HCT116 (cell line): ENCODE data around the gene FGF8.

Experiments used
- ATF3 ChIP-seq: IDR thresholded peaks from 2 replicates; pipeline ENCODE4 v1.6.1; 2012
- CTCF ChIP-seq, 3 experiments: fragments of 200-600 bp in 1 of 3; sonication (generic) in 1 of 3; IDR thresholded peaks in 2 of 3; conservative IDR thresholded peaks in 1 of 3; 2 replicates each; pipeline ENCODE4 v1.5.1; 2012 to 2017; ENCODE audit warnings: low read depth in 2 of 3, low read length in 2 of 3, antibody characterized with exemption in 1 of 3, borderline replicate concordance in 1 of 3, control low read depth in 1 of 3, mild to moderate bottlenecking in 1 of 3, mixed read lengths in 1 of 3, mixed run types in 1 of 3, moderate library complexity in 1 of 3; ENCODE audit not compliant: insufficient read depth in 1 of 3
- EGR1 ChIP-seq: IDR thresholded peaks from 2 replicates; pipeline ENCODE4 v1.6.1; 2012; ENCODE audit warnings: low read depth
- EZH2 ChIP-seq: fragments of 200-600 bp; sonication (generic); IDR thresholded peaks from 2 replicates; pipeline ENCODE4 v1.6.1; 2017; ENCODE audit warnings: antibody characterized with exemption, mixed run types
- EZH2phosphoT487 ChIP-seq: fragments of 200-600 bp; IDR thresholded peaks from 2 replicates; pipeline ENCODE4 v1.6.1; 2018; ENCODE audit warnings: antibody characterized with exemption, borderline replicate concordance
- JUND ChIP-seq: IDR thresholded peaks from 2 replicates; pipeline ENCODE4 v1.6.1; 2012
- POLR2A ChIP-seq: IDR thresholded peaks from 2 replicates; pipeline ENCODE4 v1.7.0; 2011; ENCODE audit warnings: borderline replicate concordance; ENCODE audit not compliant: insufficient read depth, insufficient read length; ENCODE audit errors: extremely low read depth
- POLR2AphosphoS5 ChIP-seq: IDR thresholded peaks from 2 replicates; pipeline ENCODE4 v1.6.1; 2011; ENCODE audit warnings: mild to moderate bottlenecking, low read depth, low read length, moderate library complexity
- TCF7L2 ChIP-seq: IDR thresholded peaks from 2 replicates; pipeline ENCODE4 v1.7.0; 2011; ENCODE audit warnings: borderline replicate concordance, inconsistent platforms; ENCODE audit not compliant: insufficient read depth, insufficient read length; ENCODE audit errors: extremely low read depth
- YY1 ChIP-seq: IDR thresholded peaks from 2 replicates; pipeline ENCODE4 v1.6.1; 2011; ENCODE audit warnings: low read length, low read depth, moderate library complexity, mild to moderate bottlenecking; ENCODE audit not compliant: insufficient replicate concordance; ENCODE audit errors: extremely low read depth
- ZNF274 ChIP-seq: fragments of 200-500 bp; sonication (Bioruptor generic); IDR thresholded peaks from 2 replicates; pipeline ENCODE4 v1.6.1; 2014; ENCODE audit warnings: mild to moderate bottlenecking, low read depth, low read length, inconsistent platforms

- TF ChIP-seq CTCF (IDR thresholded peaks at IDR 0.05 in 2 of 3, conservative IDR thresholded peaks at IDR 0.05 in 1 of 3; ENCODE audit: borderline replicate concordance in 1 of 3, insufficient read depth in 1 of 3, low read depth in 2 of 3, low read length in 2 of 3) = no peak
- no peak for TF ChIP-seq POLR2AphosphoS5
- no peak for TF ChIP-seq EGR1
- no peak for TF ChIP-seq EZH2
- no peak for TF ChIP-seq ZNF274
- TF ChIP-seq YY1 = no peak
- no peak for TF ChIP-seq POLR2A
- no peak for TF ChIP-seq TCF7L2
- TF ChIP-seq EZH2phosphoT487 = no peak
- TF ChIP-seq JUND = no peak
- TF ChIP-seq ATF3 = no peak
Measured at GRCh38 chr10:101763141-101763846, 12.6 kb downstream of the FGF8 start.
